Loucy (cell line): ENCODE data around the gene TMEM108.

Experiments used
- H2AFZ ChIP-seq: fragments of 200-600 bp; sonication (generic); 2 replicates; pipeline ENCODE4 v1.6.0; 2016; ENCODE audit warnings: antibody characterized with exemption, mild to moderate bottlenecking, low read length, moderate library complexity
- H3F3A ChIP-seq: fragments of 200-600 bp; 2 replicates; pipeline ENCODE4 v1.6.0; 2016; ENCODE audit warnings: antibody characterized with exemption, low read depth, mild to moderate bottlenecking
- H3K27me3 ChIP-seq: fragments of 200-600 bp; sonication (generic); 2 replicates; pipeline ENCODE4 v1.6.1; 2014; ENCODE audit warnings: low read length, mild to moderate bottlenecking; ENCODE audit not compliant: insufficient read depth, poor library complexity, severe bottlenecking
- H3K36me3 ChIP-seq: fragments of 200-600 bp; sonication (generic); 2 replicates; pipeline ENCODE4 v1.6.1; 2016; ENCODE audit warnings: low read length; ENCODE audit not compliant: insufficient read depth
- H3K4me1 ChIP-seq: fragments of 200-600 bp; sonication (generic); 2 replicates; pipeline ENCODE4 v1.5.1; 2014; ENCODE audit warnings: low read length, mild to moderate bottlenecking; ENCODE audit not compliant: insufficient read depth, poor library complexity, severe bottlenecking
- H3K4me2 ChIP-seq: fragments of 200-600 bp; sonication (generic); 2 replicates; pipeline ENCODE4 v1.6.0; 2014; ENCODE audit warnings: antibody characterized with exemption, low read length, low read depth, mild to moderate bottlenecking; ENCODE audit not compliant: poor library complexity, severe bottlenecking
- H3K4me3 ChIP-seq: fragments of 200-600 bp; sonication (generic); 2 replicates; pipeline ENCODE4 v1.5.1; 2014; ENCODE audit warnings: low read length, mild to moderate bottlenecking, mixed read lengths; ENCODE audit not compliant: poor library complexity, severe bottlenecking
- H3K79me2 ChIP-seq: fragments of 200-600 bp; sonication (generic); 2 replicates; pipeline ENCODE4 v1.6.1; 2014; ENCODE audit warnings: low read length; ENCODE audit not compliant: insufficient read depth
- H3K9ac ChIP-seq: fragments of 200-600 bp; sonication (generic); 2 replicates; pipeline ENCODE4 v1.6.0; 2014; ENCODE audit warnings: mild to moderate bottlenecking, low read depth, low read length, moderate library complexity; ENCODE audit not compliant: poor library complexity, severe bottlenecking
- H3K9me2 ChIP-seq: fragments of 200-600 bp; sonication (generic); replicated peaks from 2 replicates; pipeline ENCODE4 v1.6.1; 2016; ENCODE audit warnings: low read depth, low read length, mixed read lengths
- H3K9me3 ChIP-seq: fragments of 200-600 bp; sonication (generic); 2 replicates; pipeline ENCODE4 v1.6.1; 2014; ENCODE audit warnings: mild to moderate bottlenecking, antibody characterized with exemption, low read length, low read depth; ENCODE audit not compliant: insufficient read depth
- H4K20me1 ChIP-seq: fragments of 200-600 bp; sonication (generic); 2 replicates; pipeline ENCODE4 v1.6.0; 2014; ENCODE audit warnings: antibody characterized with exemption, low read length, mild to moderate bottlenecking; ENCODE audit not compliant: insufficient read depth, poor library complexity, severe bottlenecking
- CTCF ChIP-seq: fragments of 200-600 bp; sonication (generic); conservative IDR thresholded peaks from 2 replicates; pipeline ENCODE4 v1.5.1; 2014; ENCODE audit warnings: mild to moderate bottlenecking, antibody characterized with exemption, low read length
- EZH2phosphoT487 ChIP-seq: fragments of 200-600 bp; IDR thresholded peaks from 2 replicates; pipeline ENCODE4 v1.6.1; 2018; ENCODE audit warnings: antibody characterized with exemption, mild to moderate bottlenecking, moderate library complexity, borderline replicate concordance

TMEM108 gene

DNA sequence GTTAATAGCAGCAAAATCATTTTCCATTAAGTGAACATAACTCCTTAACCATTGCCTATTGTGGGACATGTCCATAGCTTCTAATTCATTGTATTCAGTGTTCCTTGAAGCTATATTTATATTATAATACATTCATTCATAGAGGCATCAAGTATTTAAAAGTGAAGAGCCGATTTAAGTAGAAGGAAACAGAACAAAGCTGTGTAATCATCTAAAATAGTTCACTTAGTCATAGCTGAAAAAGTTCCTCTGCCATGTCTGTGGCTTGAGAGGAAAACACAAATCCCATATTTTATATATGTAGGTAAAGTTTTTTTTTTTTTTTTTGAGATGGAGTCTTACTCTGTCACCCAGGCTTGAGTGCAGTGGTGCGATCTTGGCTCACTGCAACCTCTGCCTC, 54.5 kb downstream of the TMEM108 start:
- Histone ChIP-seq H3K9ac (no peak overlapping the region), H4K20me1 (no peaks in the 10 kb centered on the region), H3K36me3 (no peaks in the 10 kb centered on the region), H3K4me1 (no peaks in the 10 kb centered on the region), H2AFZ (no peak overlapping the region), H3K9me3 (no peaks in the 10 kb centered on the region), H3K4me3 (no peak overlapping the region), H3F3A (no peaks in the 10 kb centered on the region), H3K9me2 (no peaks in the 10 kb centered on the region), H3K4me2 (no peak overlapping the region), H3K79me2 (no peaks in the 10 kb centered on the region), H3K27me3 (no peaks in the 10 kb centered on the region)
- TF ChIP-seq EZH2phosphoT487 = no peak
- TF ChIP-seq CTCF = no peak

- Histone ChIP-seq H3K4me1 (no peaks in the 10 kb centered on the region), H3K4me2 (no peak overlapping the region), H3K27me3 (no peaks in the 10 kb centered on the region), H3K9me3 (no peaks in the 10 kb centered on the region), H3K9ac (no peak overlapping the region), H3F3A (no peaks in the 10 kb centered on the region), H3K36me3 (no peaks in the 10 kb centered on the region), H3K79me2 (no peaks in the 10 kb centered on the region), H3K4me3 (no peak overlapping the region), H3K9me2 (no peaks in the 10 kb centered on the region), H2AFZ (no peak overlapping the region), H4K20me1 (no peaks in the 10 kb centered on the region)
- TF ChIP-seq CTCF (no peak), EZH2phosphoT487 (no peak)
Measured at GRCh38 chr3:133093366-133093765, 55.2 kb downstream of the TMEM108 start.

- H2AFZ ChIP-seq = no peak overlapping the region
- no peaks in the 10 kb centered on the region for H3K9me3 ChIP-seq
- H3K4me1 ChIP-seq = no peaks in the 10 kb centered on the region
- H3K27me3 ChIP-seq = no peaks in the 10 kb centered on the region
- H3K9ac ChIP-seq = no peak overlapping the region
- H4K20me1 ChIP-seq = no peaks in the 10 kb centered on the region
- no peak overlapping the region for H3K4me2 ChIP-seq
- no peaks in the 10 kb centered on the region for H3F3A ChIP-seq
- no peak overlapping the region for H3K4me3 ChIP-seq
- TF ChIP-seq EZH2phosphoT487 (no peak), CTCF (no peak)
- no peaks in the 10 kb centered on the region for H3K79me2 ChIP-seq
- no peaks in the 10 kb centered on the region for H3K9me2 ChIP-seq
- H3K36me3 ChIP-seq = no peaks in the 10 kb centered on the region
Measured at GRCh38 chr3:133096900-133097613, 58.9 kb downstream of the TMEM108 start.
